Fibroblast of mammary gland (primary cell): ENCODE results near the gene KDM5C.

ENCODE experiments used
- DNase-seq: peaks from one replicate; pipeline ENCODE4 v3.0.0-alpha.2; 2010; ENCODE audit warnings: low read depth
- H3K4me3 ChIP-seq: 2 replicates; pipeline ENCODE4 v1.5.1; 2011; ENCODE audit warnings: low read depth, mild to moderate bottlenecking, low read length, moderate library complexity; ENCODE audit not compliant: control insufficient read depth
- CTCF ChIP-seq: conservative IDR thresholded peaks from 2 replicates; pipeline ENCODE4 v1.5.1; 2011; ENCODE audit warnings: low read depth, low read length, inconsistent platforms; ENCODE audit not compliant: control insufficient read depth, insufficient read depth

Gene KDM5C

GRCh38 chrX:53265771-53266574 lies 41.0 kb upstream of the KDM5C start:
- H3K4me3 ChIP-seq: no peak overlapping the region
- TF ChIP-seq CTCF: no peak
- peak; percentile 74 for DNase-seq

- no peak overlapping the region for H3K4me3 ChIP-seq
- TF ChIP-seq CTCF: no peak
- DNase-seq: peak; percentile 88
Measured at GRCh38 chrX:53263597-53264094, 38.6 kb upstream of the KDM5C start.

- no peak overlapping the region for H3K4me3 ChIP-seq
- peak; percentile 85 for DNase-seq
- TF ChIP-seq CTCF: no peak
Measured at GRCh38 chrX:53262918-53263394, 37.9 kb upstream of the KDM5C start.

GRCh38 chrX:53262189-53262917 lies 37.3 kb upstream of the KDM5C start:
- no peak overlapping the region for H3K4me3 ChIP-seq
- DNase-seq: no peak
- no peak for TF ChIP-seq CTCF

- no peak for TF ChIP-seq CTCF
- DNase-seq: no peak
- no peak overlapping the region for H3K4me3 ChIP-seq
Measured at GRCh38 chrX:53261355-53261972, 36.5 kb upstream of the KDM5C start.

- TF ChIP-seq CTCF: no peak
- no peak for DNase-seq
- no peak overlapping the region for H3K4me3 ChIP-seq
Measured at GRCh38 chrX:53260836-53261235, 35.8 kb upstream of the KDM5C start.
